ENCODE data around the gene TLE3.

Gene TLE3

DNA sequence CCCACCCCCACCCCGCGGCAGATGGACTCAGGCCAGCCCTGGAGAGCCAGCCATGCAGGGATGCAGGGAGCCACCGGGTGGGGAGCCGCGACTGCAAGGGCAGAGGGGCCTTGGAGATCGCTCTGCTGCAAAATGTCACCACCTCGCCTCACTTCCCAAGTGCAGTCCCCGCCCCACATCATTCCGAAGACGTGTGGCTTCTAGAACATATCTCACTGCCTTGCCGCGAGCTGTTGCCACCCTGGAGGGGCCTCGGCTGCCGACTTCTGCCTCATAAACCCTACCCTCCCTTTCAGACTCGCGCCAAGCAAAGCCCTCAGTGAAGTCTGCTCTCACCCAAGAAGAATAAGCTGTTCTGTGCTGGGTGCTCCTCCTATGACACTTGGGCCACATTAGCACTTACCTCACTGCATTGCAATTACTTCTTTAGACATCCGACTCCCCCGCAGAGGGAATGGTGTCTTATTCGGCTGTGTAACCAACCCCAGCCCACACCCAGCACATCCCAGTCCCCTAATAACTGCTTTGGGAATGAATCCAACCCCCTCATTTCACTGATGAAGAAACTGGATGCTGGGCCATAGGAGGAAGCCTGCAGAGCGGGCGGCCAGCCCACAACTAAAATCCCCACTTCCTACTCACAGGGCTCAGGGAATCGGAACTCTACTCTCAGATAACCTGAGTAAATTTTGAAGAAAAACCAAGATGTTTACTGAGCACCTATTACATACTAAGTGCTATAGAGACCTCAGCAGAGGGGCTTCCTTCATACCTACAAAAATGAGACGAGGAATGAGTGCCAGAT, 8.6 kb downstream of the TLE3 start:
- H3K36me3 ChIP-seq (ENCODE audit: low read length): peaks cover 9% of the 10 kb centered on the region; the same call in 1 of the 2 replicates
- no peaks in the 10 kb centered on the region for H3K9me2 ChIP-seq (replicated peaks; ENCODE audit: insufficient read depth, low read length)
- H3K9ac ChIP-seq (ENCODE audit: low read length): no peak overlapping the region
- no peak for TF ChIP-seq EZH2phosphoT487 (conservative IDR thresholded peaks at IDR 0.05; ENCODE audit: low read length)
- TF ChIP-seq, protein P1, sequence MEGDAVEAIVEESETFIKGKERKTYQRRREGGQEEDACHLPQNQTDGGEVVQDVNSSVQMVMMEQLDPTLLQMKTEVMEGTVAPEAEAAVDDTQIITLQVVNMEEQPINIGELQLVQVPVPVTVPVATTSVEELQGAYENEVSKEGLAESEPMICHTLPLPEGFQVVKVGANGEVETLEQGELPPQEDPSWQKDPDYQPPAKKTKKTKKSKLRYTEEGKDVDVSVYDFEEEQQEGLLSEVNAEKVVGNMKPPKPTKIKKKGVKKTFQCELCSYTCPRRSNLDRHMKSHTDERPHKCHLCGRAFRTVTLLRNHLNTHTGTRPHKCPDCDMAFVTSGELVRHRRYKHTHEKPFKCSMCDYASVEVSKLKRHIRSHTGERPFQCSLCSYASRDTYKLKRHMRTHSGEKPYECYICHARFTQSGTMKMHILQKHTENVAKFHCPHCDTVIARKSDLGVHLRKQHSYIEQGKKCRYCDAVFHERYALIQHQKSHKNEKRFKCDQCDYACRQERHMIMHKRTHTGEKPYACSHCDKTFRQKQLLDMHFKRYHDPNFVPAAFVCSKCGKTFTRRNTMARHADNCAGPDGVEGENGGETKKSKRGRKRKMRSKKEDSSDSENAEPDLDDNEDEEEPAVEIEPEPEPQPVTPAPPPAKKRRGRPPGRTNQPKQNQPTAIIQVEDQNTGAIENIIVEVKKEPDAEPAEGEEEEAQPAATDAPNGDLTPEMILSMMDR (IDR thresholded peaks at IDR 0.05; ENCODE audit: insufficient read depth, low read length, poor library complexity, severe bottlenecking): no peak
- no peaks in the 10 kb centered on the region for H3K9me3 ChIP-seq (ENCODE audit: insufficient read depth, low read length)
- no peak overlapping the region for H2AFZ ChIP-seq (ENCODE audit: low read depth, low read length, severe bottlenecking)
- H3K27me3 ChIP-seq (ENCODE audit: low read length): no peaks in the 10 kb centered on the region
- peaks cover 21% of the 10 kb centered on the region for H3K79me2 ChIP-seq (ENCODE audit: insufficient read depth, low read length)
- no peak overlapping the region for H3K4me3 ChIP-seq (ENCODE audit: insufficient read depth, low read length, poor library complexity, severe bottlenecking)
- 0 out of 2 replicates have a peak, but pooled peaks cover 5% of the 10 kb centered on the region for H4K20me1 ChIP-seq (ENCODE audit: low read depth, low read length)
- no peak overlapping the region for H3K4me2 ChIP-seq (ENCODE audit: low read depth, low read length, poor library complexity, severe bottlenecking)
- no peak overlapping the region for H3K27ac ChIP-seq (ENCODE audit: low read depth, low read length)
- no peaks in the 10 kb centered on the region for H3F3A ChIP-seq (ENCODE audit: insufficient read depth)

DNA sequence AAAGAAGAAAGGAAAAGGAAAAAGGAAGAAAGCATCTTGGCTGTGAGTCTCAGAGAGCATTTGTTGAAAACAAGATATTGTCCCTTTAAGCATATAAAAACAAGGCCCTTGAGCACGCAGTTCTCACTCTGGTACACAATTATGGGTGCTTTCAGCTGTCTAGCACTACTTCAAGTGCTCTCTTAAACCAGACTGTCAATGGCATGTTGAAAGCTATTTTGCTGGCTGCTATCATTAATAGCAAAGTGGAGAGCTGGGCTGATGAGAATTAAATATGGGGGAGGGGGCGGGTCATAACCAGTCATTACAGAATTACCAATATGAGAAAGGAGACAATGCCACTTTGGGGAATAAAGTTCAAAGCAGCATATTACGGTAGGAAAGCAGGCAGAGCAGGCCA, 9.3 kb downstream of the TLE3 start:
- Histone ChIP-seq H2AFZ (ENCODE audit: low read depth, low read length, severe bottlenecking) (no peak overlapping the region), H3K79me2 (ENCODE audit: insufficient read depth, low read length) (peaks cover 27% of the 10 kb centered on the region), H3K9me2 (replicated peaks; ENCODE audit: insufficient read depth, low read length) (no peaks in the 10 kb centered on the region), H3K9me3 (ENCODE audit: insufficient read depth, low read length) (no peaks in the 10 kb centered on the region), H3K4me3 (ENCODE audit: insufficient read depth, low read length, poor library complexity, severe bottlenecking) (no peak overlapping the region), H3K27me3 (ENCODE audit: low read length) (no peaks in the 10 kb centered on the region), H3F3A (ENCODE audit: insufficient read depth) (no peaks in the 10 kb centered on the region), H3K9ac (ENCODE audit: low read length) (no peak overlapping the region), H3K36me3 (ENCODE audit: low read length) (peaks cover 6% of the 10 kb centered on the region; the same call in 1 of the 2 replicates), H3K4me2 (ENCODE audit: low read depth, low read length, poor library complexity, severe bottlenecking) (no peak overlapping the region), H4K20me1 (ENCODE audit: low read depth, low read length) (0 out of 2 replicates have a peak, but pooled peaks cover 5% of the 10 kb centered on the region), H3K27ac (ENCODE audit: low read depth, low read length) (no peak overlapping the region)
- TF ChIP-seq, protein P1 (IDR thresholded peaks at IDR 0.05; ENCODE audit: insufficient read depth, low read length, poor library complexity, severe bottlenecking): no peak
- no peak for TF ChIP-seq EZH2phosphoT487 (conservative IDR thresholded peaks at IDR 0.05; ENCODE audit: low read length)

DNA sequence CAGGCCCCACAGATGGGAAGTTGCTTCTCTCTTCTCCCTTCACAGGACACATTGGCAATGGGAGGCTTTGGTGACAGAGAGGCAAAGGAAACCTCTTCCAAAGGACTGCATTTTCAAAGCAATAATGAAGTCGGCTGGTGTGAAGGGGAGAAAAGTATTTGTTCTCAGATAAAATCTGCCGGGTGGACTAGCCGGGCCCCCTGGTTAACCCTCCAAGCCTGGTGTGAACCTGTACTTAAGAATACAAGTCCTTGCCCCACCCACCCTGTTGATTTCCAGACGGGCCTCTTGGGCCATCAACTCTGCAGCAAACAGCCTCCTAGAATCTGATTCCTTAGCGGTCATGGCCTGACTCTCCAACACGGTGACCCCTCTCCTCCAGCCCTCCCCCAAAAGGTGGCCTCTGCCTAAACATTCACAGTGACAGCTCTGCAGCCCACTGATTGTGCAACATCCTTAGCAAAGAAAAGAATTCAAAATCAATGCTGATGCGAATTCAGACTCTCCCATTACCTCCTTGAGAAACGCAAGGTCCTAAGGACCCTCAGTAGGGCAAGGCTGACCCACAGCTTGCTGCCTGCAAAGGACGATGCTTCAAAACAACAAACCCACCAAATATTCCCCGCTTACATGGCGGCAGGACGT, 9.9 kb downstream of the TLE3 start:
- TF ChIP-seq EZH2phosphoT487 (conservative IDR thresholded peaks at IDR 0.05; ENCODE audit: low read length): no peak
- TF ChIP-seq, protein P1 (IDR thresholded peaks at IDR 0.05; ENCODE audit: insufficient read depth, low read length, poor library complexity, severe bottlenecking): no peak
- H4K20me1 ChIP-seq (ENCODE audit: low read depth, low read length): 0 out of 2 replicates have a peak, but pooled peaks cover 5% of the 10 kb centered on the region
- no peak overlapping the region for H3K9ac ChIP-seq (ENCODE audit: low read length)
- no peaks in the 10 kb centered on the region for H3F3A ChIP-seq (ENCODE audit: insufficient read depth)
- H3K79me2 ChIP-seq (ENCODE audit: insufficient read depth, low read length): peaks cover 22% of the 10 kb centered on the region
- no peak overlapping the region for H3K4me2 ChIP-seq (ENCODE audit: low read depth, low read length, poor library complexity, severe bottlenecking)
- peaks cover under 1% of the 10 kb centered on the region; the same call in 1 of the 2 replicates for H3K36me3 ChIP-seq (ENCODE audit: low read length)
- no peaks in the 10 kb centered on the region for H3K9me3 ChIP-seq (ENCODE audit: insufficient read depth, low read length)
- H2AFZ ChIP-seq (ENCODE audit: low read depth, low read length, severe bottlenecking): no peak overlapping the region
- H3K27ac ChIP-seq (ENCODE audit: low read depth, low read length): no peak overlapping the region
- no peaks in the 10 kb centered on the region for H3K9me2 ChIP-seq (replicated peaks; ENCODE audit: insufficient read depth, low read length)
- H3K27me3 ChIP-seq (ENCODE audit: low read length): no peaks in the 10 kb centered on the region
- no peak overlapping the region for H3K4me3 ChIP-seq (ENCODE audit: insufficient read depth, low read length, poor library complexity, severe bottlenecking)
